GM12865 (cell line): ENCODE results near the gene TEX14.
A peak's percentile ranks its signal among the peaks of the same experiment; 100 is the strongest.

Source experiments
- DNase-seq: peaks from one replicate; pipeline ENCODE4 v3.0.0; 2010; ENCODE audit warnings: low read depth
- H3K4me3 ChIP-seq: 2 replicates; pipeline ENCODE4 v1.5.1; 2011; ENCODE audit warnings: mild to moderate bottlenecking, low read depth, low read length, control low read depth
- CTCF ChIP-seq: IDR thresholded peaks from 2 replicates; pipeline ENCODE4 v1.5.1; 2011; ENCODE audit warnings: low read length, control low read depth, low read depth, inconsistent platforms; ENCODE audit not compliant: insufficient read depth; ENCODE audit errors: missing control alignments

Gene TEX14

GRCh38 chr17:58534331-58534730 lies 157.5 kb downstream of the TEX14 start:
- no peak overlapping the region for H3K4me3 ChIP-seq
- TF ChIP-seq CTCF: no peak
- DNase-seq: no peak

- H3K4me3 ChIP-seq: no peak overlapping the region
- DNase-seq: no peak
- no peak for TF ChIP-seq CTCF
Measured at GRCh38 chr17:58533616-58534188, 158.1 kb downstream of the TEX14 start.

- no peak for DNase-seq
- no peak for TF ChIP-seq CTCF
- H3K4me3 ChIP-seq: no peak overlapping the region
Measured at GRCh38 chr17:58532555-58532951, 159.3 kb downstream of the TEX14 start.

- TF ChIP-seq CTCF: no peak
- peak; percentile 35 for DNase-seq
- peak overlapping the region; percentile 17; the same call in 1 of the 2 replicates for H3K4me3 ChIP-seq
Measured at GRCh38 chr17:58531661-58532554, 159.9 kb downstream of the TEX14 start.

- no peak for DNase-seq
- no peak for TF ChIP-seq CTCF
- no peak overlapping the region for H3K4me3 ChIP-seq
Measured at GRCh38 chr17:58531122-58531521, 160.7 kb downstream of the TEX14 start.

GRCh38 chr17:58530655-58531054 lies 161.2 kb downstream of the TEX14 start:
- TF ChIP-seq CTCF: no peak
- H3K4me3 ChIP-seq: no peak overlapping the region
- no peak for DNase-seq
